Measurements from ENCODE around the gene CRIP1.

The CRIP1 gene

GRCh38 chr14:105533811-105534498 lies 47.3 kb downstream of the CRIP1 start:
- no peak for DNase-seq (ENCODE audit: low read depth)

DNA sequence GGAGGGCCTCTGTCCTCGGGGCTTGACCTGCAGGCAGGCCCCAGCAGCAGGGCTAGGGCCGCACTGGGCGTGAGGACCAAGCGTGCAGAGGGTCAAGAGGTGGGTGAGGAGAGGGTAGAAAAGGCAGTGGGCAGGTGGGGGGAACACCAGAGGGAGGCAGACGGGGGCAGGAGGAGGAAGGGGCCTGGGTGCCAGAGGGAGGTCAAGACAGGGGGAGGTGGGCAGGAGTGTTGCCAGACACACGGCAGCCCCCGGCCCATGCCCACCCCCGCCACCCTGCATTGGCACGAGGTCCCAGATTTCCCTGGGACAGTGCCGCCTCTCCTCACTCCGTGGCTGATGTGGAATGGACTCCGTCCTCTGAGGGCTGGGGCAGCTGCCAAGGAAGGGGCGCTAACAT lies 47.9 kb downstream of the CRIP1 start:
- no peak for DNase-seq (ENCODE audit: low read depth)

DNA sequence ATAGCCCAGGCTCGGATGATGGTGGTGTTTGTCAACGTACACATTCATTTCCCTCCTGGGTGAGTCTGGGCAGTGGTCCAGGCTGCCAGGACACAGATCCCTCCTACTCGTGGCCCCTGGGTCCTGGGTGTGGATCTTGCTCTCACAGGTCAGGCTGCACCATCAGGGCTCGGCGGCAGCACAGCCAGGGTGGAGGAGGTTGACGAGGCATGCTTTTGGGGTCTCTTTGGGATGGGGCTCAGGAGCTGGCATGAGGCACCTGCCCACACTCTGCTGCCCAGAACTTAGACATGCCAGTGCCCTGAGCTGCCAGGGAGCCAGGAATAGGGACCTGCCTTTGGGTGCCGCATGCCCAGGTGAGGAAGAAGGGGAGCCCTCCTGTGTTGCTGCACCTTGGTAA lies 49.4 kb downstream of the CRIP1 start:
- no peak for DNase-seq (ENCODE audit: low read depth)

- no peak for DNase-seq (ENCODE audit: low read depth)
Measured at GRCh38 chr14:105536691-105537579, 50.2 kb downstream of the CRIP1 start.

DNA sequence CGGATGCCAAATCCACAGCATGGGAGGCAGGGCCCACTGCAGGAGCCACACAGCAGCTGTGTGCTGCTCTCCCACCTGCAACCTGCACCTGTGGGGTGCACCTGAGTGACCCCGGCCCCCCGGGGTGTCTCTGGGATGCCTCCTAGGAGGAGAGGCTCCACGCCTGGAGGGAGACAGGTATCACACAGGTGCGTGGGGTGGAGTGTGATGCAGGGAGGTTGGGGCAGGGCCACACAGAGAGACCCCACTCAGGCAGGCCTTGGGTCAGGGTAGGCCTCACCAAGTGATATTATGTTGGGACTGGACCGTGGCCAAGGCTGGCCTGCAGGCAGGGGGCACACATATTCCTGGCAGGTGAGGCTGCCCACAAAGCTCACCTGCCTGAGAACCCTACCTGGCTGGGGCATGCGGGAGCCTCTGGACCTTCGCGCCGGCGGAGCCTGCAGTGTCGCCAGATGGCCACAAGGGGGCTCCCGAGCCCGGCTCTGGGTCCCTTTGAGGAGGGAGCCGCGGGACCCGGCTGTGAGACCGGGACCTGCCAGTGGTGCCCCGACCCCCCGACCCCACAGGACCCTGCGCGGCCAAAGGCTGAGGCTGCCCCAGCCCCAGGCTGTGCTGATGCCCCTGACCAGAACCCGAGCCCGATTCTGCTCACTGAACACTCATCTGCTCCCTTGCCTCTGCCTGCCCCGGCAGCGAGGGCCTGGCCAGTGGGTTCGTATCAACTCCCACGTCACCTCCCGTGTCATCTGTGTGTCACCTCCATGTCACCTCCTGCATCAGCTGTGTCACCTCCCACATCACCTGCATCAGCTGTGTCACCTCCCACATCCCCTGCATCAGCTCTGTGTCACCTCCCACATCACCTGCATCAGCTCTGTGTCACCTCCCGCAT lies 51.1 kb downstream of the CRIP1 start:
- DNase-seq (ENCODE audit: low read depth), result no peak
